ENCODE results near the gene TRAF3IP1.

- no peak for TF ChIP-seq POLR2AphosphoS5 (IDR thresholded peaks at IDR 0.05)
- TF ChIP-seq CTCF (IDR thresholded peaks at IDR 0.05): no peak
- TF ChIP-seq EP300 (IDR thresholded peaks at IDR 0.05): no peak
- TF ChIP-seq POLR2A (IDR thresholded peaks at IDR 0.05): no peak
Measured at GRCh38 chr2:238294393-238295143, 25.8 kb upstream of the TRAF3IP1 start.
